Measurements from ENCODE around the gene RHOBTB3.

DNA sequence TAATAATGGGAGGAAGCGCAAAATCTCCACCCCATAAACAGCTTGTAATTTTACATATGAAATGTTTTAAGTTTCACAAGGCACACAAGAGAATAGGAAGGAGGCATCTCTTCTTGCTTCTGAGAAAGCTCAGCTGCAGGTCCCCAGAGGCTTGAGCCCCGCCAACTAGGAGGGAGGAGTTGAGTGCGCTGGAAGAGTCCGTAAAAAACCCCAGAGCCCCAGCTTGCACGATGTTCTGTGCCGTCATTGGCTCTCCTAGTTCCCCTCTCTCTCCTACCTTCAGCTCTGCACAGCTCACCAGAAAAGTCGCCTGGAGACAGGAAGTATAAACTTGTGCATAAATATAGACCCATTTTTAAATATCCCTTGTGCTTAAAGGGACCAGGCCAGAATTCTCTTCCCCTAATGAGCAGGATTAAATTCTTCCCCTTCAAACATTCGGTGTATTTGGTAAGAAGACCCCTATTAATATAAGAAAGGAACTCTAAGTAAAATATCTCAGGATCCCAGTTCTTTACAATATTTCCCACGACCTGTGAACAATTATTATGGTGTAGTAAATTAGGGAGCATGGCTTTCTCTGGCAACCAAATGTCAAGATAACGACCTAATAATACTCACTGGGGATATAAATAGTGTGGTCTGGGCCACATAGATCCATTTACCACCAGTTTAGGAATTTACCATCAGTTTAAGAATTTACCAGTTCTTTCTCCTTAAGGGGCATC lies 77.7 kb downstream of the RHOBTB3 start:
- TF ChIP-seq, protein P1, sequence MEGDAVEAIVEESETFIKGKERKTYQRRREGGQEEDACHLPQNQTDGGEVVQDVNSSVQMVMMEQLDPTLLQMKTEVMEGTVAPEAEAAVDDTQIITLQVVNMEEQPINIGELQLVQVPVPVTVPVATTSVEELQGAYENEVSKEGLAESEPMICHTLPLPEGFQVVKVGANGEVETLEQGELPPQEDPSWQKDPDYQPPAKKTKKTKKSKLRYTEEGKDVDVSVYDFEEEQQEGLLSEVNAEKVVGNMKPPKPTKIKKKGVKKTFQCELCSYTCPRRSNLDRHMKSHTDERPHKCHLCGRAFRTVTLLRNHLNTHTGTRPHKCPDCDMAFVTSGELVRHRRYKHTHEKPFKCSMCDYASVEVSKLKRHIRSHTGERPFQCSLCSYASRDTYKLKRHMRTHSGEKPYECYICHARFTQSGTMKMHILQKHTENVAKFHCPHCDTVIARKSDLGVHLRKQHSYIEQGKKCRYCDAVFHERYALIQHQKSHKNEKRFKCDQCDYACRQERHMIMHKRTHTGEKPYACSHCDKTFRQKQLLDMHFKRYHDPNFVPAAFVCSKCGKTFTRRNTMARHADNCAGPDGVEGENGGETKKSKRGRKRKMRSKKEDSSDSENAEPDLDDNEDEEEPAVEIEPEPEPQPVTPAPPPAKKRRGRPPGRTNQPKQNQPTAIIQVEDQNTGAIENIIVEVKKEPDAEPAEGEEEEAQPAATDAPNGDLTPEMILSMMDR (conservative IDR thresholded peaks at IDR 0.05): no peak
- no peak for TF ChIP-seq ZFX (IDR thresholded peaks at IDR 0.05)
